Hepatocyte (in vitro differentiated cells): ENCODE measurements around the gene PLA2G4A.

Experiments used
- CTCF ChIP-seq: fragments of 200-600 bp; sonication (generic); IDR thresholded peaks from 2 replicates; pipeline ENCODE4 v1.5.1; 2016; ENCODE audit warnings: antibody characterized with exemption, mild to moderate bottlenecking; ENCODE audit not compliant: poor library complexity
- EZH2 ChIP-seq: fragments of 200-600 bp; sonication (generic); IDR thresholded peaks from 2 replicates; pipeline ENCODE4 v1.6.1; 2016; ENCODE audit warnings: antibody characterized with exemption, mild to moderate bottlenecking, borderline replicate concordance

- no peak for TF ChIP-seq CTCF
- TF ChIP-seq EZH2, result no peak
These were observed 204.4 kb downstream of the PLA2G4A start for GRCh38 chr1:187032982-187033692.
